Measurements from ENCODE around the gene DYNC1I2. TPM values are rescaled to one million over a fixed set of nuclear protein-coding genes. Genes with fewer than 3 reads are reported as not detected.

The DYNC1I2 gene
- total RNA-seq, 1 experiment from 2014 or later, result 72.8 TPM

DNA sequence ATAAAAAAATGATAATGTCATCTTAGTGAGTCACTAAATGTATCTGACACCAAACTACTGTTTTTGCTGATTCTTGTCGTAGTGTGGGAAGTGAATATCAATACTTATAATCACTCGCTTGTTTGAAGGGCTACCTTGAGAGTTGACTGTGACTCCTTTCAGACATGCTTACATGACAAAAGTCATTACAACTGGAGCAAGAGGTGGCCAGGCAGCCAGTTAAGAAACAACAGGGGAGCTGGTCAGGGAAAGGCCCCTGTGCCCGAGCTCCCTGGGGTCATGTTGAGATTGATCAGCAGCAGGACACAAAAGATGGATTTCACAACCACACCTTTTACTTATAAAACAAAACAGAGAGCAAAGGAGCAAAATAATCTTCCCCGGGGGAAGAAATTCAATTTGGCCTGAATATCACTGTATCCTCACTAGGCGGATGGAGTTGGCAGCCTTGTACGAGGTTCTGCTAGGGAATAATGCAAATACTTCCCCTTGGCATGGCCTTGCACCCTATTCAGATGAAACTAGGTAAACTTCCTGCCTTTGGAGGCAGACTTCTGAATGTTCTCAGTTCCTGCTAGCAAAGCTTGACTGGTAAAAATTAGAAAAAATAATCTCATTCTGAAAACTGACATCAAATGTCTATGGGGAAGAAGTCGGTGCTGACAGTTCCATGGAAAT is 101.2 kb downstream of the DYNC1I2 start:
- in situ Hi-C loops (cut with HindIII; ENCODE audit: low pct_unique_long_range_greater_than_20kb, low sequenced_read_pairs), result no loop called here
- no TSS peak for BruUV-seq (replicated peaks)
- Histone ChIP-seq H3K9me3 (ENCODE audit: control insufficient read depth, insufficient read depth, low read depth, low read length) (no peaks in the 10 kb centered on the region), H3K27ac (ENCODE audit: low read length) (no peak overlapping the region), H3K4me3 (ENCODE audit: low read depth in 2 of 2, low read length in 2 of 2) (no peak overlapping the region), H3K36me3 (ENCODE audit: control insufficient read depth, insufficient read depth, low read length) (no peaks in the 10 kb centered on the region; the same call in none of the 2 replicates), H3K4me1 (ENCODE audit: control insufficient read depth, insufficient read depth, low read length) (no peaks in the 10 kb centered on the region), H3K27me3 (ENCODE audit: control insufficient read depth, insufficient read depth, low read length) (no peaks in the 10 kb centered on the region)
- ChIA-PET POLR2A (no interaction called here), CTCF (no interaction called here)
- TF ChIP-seq, protein P1, sequence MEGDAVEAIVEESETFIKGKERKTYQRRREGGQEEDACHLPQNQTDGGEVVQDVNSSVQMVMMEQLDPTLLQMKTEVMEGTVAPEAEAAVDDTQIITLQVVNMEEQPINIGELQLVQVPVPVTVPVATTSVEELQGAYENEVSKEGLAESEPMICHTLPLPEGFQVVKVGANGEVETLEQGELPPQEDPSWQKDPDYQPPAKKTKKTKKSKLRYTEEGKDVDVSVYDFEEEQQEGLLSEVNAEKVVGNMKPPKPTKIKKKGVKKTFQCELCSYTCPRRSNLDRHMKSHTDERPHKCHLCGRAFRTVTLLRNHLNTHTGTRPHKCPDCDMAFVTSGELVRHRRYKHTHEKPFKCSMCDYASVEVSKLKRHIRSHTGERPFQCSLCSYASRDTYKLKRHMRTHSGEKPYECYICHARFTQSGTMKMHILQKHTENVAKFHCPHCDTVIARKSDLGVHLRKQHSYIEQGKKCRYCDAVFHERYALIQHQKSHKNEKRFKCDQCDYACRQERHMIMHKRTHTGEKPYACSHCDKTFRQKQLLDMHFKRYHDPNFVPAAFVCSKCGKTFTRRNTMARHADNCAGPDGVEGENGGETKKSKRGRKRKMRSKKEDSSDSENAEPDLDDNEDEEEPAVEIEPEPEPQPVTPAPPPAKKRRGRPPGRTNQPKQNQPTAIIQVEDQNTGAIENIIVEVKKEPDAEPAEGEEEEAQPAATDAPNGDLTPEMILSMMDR (IDR thresholded peaks at IDR 0.05), result no peak
- no peak for TF ChIP-seq SIN3A (IDR thresholded peaks at IDR 0.05; ENCODE audit: borderline replicate concordance, insufficient read depth, low read depth, low read length)
- ATAC-seq (no peak), DNase-seq (ENCODE audit: low read depth, low spot score) (no peak)
- intact Hi-C loops (cut with micrococcal nuclease; ENCODE audit: unreplicated experiment), result no loop called here

DNA sequence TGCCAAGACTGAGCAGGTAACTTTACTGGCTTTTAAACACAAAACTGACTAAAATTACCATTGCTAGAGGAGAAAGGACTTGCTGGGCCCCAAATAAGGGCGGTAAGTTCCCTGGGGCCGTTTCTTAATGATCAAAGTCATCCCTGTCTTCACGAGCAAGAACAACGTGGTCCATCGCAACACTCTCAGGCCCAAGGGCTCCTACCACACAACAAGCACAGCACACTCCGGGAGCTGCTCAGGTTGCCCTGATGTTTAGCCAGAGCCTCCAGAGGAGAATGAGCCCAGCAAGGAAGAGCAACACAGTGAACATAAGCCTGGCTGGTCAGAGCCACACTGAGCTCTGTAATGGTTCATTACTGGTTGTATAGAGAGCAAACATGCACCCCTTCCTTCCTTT is 102.7 kb downstream of the DYNC1I2 start:
- intact Hi-C loops (cut with micrococcal nuclease; ENCODE audit: unreplicated experiment) (no loop called here), in situ Hi-C loops (cut with HindIII; ENCODE audit: low pct_unique_long_range_greater_than_20kb, low sequenced_read_pairs) (no loop called here)
- Histone ChIP-seq H3K27me3 (ENCODE audit: control insufficient read depth, insufficient read depth, low read length) (no peaks in the 10 kb centered on the region), H3K9me3 (ENCODE audit: control insufficient read depth, insufficient read depth, low read depth, low read length) (no peaks in the 10 kb centered on the region), H3K4me3 (ENCODE audit: low read depth in 2 of 2, low read length in 2 of 2) (no peak overlapping the region), H3K27ac (ENCODE audit: low read length) (no peak overlapping the region), H3K4me1 (ENCODE audit: control insufficient read depth, insufficient read depth, low read length) (no peaks in the 10 kb centered on the region), H3K36me3 (ENCODE audit: control insufficient read depth, insufficient read depth, low read length) (no peaks in the 10 kb centered on the region; the same call in none of the 2 replicates)
- no TSS peak for BruUV-seq (replicated peaks)
- TF ChIP-seq, protein P2, sequence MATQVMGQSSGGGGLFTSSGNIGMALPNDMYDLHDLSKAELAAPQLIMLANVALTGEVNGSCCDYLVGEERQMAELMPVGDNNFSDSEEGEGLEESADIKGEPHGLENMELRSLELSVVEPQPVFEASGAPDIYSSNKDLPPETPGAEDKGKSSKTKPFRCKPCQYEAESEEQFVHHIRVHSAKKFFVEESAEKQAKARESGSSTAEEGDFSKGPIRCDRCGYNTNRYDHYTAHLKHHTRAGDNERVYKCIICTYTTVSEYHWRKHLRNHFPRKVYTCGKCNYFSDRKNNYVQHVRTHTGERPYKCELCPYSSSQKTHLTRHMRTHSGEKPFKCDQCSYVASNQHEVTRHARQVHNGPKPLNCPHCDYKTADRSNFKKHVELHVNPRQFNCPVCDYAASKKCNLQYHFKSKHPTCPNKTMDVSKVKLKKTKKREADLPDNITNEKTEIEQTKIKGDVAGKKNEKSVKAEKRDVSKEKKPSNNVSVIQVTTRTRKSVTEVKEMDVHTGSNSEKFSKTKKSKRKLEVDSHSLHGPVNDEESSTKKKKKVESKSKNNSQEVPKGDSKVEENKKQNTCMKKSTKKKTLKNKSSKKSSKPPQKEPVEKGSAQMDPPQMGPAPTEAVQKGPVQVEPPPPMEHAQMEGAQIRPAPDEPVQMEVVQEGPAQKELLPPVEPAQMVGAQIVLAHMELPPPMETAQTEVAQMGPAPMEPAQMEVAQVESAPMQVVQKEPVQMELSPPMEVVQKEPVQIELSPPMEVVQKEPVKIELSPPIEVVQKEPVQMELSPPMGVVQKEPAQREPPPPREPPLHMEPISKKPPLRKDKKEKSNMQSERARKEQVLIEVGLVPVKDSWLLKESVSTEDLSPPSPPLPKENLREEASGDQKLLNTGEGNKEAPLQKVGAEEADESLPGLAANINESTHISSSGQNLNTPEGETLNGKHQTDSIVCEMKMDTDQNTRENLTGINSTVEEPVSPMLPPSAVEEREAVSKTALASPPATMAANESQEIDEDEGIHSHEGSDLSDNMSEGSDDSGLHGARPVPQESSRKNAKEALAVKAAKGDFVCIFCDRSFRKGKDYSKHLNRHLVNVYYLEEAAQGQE (IDR thresholded peaks at IDR 0.05; ENCODE audit: insufficient read depth in 1 of 2, low read depth in 2 of 2, low read length in 1 of 2), result no peak
- TF ChIP-seq TCF7L2 (IDR thresholded peaks at IDR 0.05; ENCODE audit: low read depth, low read length) (no peak), POLR2AphosphoS5 (IDR thresholded peaks at IDR 0.05; ENCODE audit: low read depth, low read length) (no peak)
- ATAC-seq (no peak), DNase-seq (ENCODE audit: low read depth, low spot score) (no peak)
- CTCF ChIA-PET, result no interaction called here
- POLR2A ChIA-PET, result no interaction called here

DNA sequence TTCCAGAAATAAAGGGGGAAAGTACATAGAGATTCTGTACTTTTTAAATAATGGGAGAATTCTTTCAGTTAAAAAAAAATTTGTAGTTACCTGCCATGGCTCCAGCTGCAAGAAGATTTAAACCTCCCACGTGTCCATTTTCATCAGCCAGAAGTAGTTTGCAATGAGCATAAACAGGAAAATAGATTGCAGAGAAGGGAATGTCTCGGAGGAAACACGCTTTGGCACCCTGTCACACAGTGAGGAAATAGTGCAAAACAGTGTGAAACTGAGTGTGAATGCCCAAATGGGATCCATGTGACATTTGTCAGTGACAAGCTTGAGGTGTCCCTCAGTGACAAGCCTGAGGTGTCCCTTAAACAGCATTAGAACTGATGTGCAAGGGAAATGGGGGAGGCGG is 104.1 kb downstream of the DYNC1I2 start:
- Histone ChIP-seq H3K36me3 (ENCODE audit: control insufficient read depth, insufficient read depth, low read length) (no peaks in the 10 kb centered on the region), H3K4me3 (ENCODE audit: low read depth in 2 of 2, low read length in 2 of 2) (no peak overlapping the region), H3K4me1 (ENCODE audit: control insufficient read depth, insufficient read depth, low read length) (no peaks in the 10 kb centered on the region), H3K27me3 (ENCODE audit: control insufficient read depth, insufficient read depth, low read length) (no peaks in the 10 kb centered on the region), H3K27ac (ENCODE audit: low read length) (no peak overlapping the region), H3K9me3 (ENCODE audit: control insufficient read depth, insufficient read depth, low read depth, low read length) (no peaks in the 10 kb centered on the region)
- intact Hi-C loops (cut with micrococcal nuclease; ENCODE audit: unreplicated experiment), result no loop called here
- ATAC-seq (no peak), DNase-seq (ENCODE audit: low read depth, low spot score) (no peak)
- no TSS peak for BruUV-seq (replicated peaks)
- in situ Hi-C loops (cut with HindIII; ENCODE audit: low pct_unique_long_range_greater_than_20kb, low sequenced_read_pairs), result no loop called here
- POLR2A ChIA-PET, result interaction anchor here (0.6 kb wide), 1 partner anchor 313 kb away, joined by 9 read pairs; no protein-coding TSS in a partner anchor
- TF ChIP-seq, protein P1 (IDR thresholded peaks at IDR 0.05), result no peak
- no peak for TF ChIP-seq TCF7L2 (IDR thresholded peaks at IDR 0.05; ENCODE audit: low read depth, low read length)
- CTCF ChIA-PET, result no interaction called here

All from Panc1 (cell line).